Subcutaneous abdominal adipose tissue (tissue), 5 donors: ENCODE data around the gene DNAJC2.

Source experiments
- H3K27ac ChIP-seq: one replicate; pipeline ENCODE4 v1.7.0; 2013; ENCODE audit warnings: low read depth, mild to moderate bottlenecking, inconsistent platforms, low read length, moderate library complexity
- H3K27me3 ChIP-seq, 5 donors: one replicate each; pipeline ENCODE4 v1.7.0; 2013; ENCODE audit warnings: low read length in 5 of 5, inconsistent platforms in 1 of 5; ENCODE audit not compliant: control insufficient read depth in 5 of 5, insufficient read depth in 4 of 5
- H3K36me3 ChIP-seq, 5 donors: one replicate each; pipeline ENCODE4 v1.7.0; 2013; ENCODE audit warnings: low read length in 5 of 5; ENCODE audit not compliant: control insufficient read depth in 5 of 5, insufficient read depth in 5 of 5
- H3K4me1 ChIP-seq, 5 donors: one replicate each; pipeline ENCODE4 v1.7.0; 2013; ENCODE audit warnings: low read length in 5 of 5, mild to moderate bottlenecking in 3 of 5, moderate library complexity in 1 of 5; ENCODE audit not compliant: control insufficient read depth in 5 of 5, insufficient read depth in 5 of 5
- H3K4me3 ChIP-seq, 5 donors: one replicate each; pipeline ENCODE4 v1.7.0; 2013; ENCODE audit warnings: low read length in 5 of 5, low read depth in 1 of 5
- H3K9ac ChIP-seq, 5 donors: one replicate each; pipeline ENCODE4 v1.7.0; 2013; ENCODE audit warnings: low read length in 5 of 5, mild to moderate bottlenecking in 4 of 5, moderate library complexity in 3 of 5
- H3K9me3 ChIP-seq, 5 donors: one replicate each; pipeline ENCODE4 v1.7.0; 2013; ENCODE audit warnings: low read length in 5 of 5; ENCODE audit not compliant: control insufficient read depth in 5 of 5
- donor health status: healthy.
- donor health status: healthy.
- donor health status: healthy.
- donor health status: healthy.
- donor health status: healthy.

Gene DNAJC2, protein sequence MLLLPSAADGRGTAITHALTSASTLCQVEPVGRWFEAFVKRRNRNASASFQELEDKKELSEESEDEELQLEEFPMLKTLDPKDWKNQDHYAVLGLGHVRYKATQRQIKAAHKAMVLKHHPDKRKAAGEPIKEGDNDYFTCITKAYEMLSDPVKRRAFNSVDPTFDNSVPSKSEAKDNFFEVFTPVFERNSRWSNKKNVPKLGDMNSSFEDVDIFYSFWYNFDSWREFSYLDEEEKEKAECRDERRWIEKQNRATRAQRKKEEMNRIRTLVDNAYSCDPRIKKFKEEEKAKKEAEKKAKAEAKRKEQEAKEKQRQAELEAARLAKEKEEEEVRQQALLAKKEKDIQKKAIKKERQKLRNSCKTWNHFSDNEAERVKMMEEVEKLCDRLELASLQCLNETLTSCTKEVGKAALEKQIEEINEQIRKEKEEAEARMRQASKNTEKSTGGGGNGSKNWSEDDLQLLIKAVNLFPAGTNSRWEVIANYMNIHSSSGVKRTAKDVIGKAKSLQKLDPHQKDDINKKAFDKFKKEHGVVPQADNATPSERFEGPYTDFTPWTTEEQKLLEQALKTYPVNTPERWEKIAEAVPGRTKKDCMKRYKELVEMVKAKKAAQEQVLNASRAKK

DNA sequence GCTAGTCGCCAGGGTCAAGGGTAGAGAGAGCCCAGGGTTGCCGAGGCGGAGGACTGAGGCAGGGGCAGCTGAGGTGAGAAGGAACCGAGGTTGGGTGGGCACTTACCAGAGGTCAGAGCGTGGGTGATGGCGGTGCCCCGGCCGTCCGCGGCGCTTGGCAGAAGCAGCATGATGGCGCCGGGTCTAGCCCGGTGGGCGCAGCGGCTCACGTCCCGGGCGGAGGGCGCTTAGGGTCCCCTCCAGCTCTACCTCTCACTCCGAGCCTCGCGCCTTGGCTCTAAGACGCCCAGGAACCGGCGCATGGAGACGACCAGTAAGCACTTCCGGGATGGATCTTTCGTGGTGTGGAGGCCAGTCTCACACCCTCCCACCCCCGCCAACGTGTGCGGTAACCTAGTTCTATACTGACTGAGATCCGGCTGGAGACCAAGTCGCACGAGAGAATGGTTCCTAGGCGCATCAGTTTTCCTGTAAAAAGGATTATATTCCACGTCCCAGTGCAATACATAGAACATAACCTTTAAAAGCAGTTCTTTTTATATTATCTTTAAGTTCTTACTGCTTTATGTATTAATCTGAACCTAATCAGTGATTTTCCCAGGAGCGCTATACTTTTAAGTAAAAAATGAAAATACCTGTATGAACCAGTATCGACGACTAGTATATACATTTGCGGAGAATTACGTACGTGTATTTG is at the start of gene DNAJC2:
Gene DNAJC2 (minus strand): TSS at position 315 of the 697 bp plus-strand sequence. CDS start 145 bp downstream, at position 170.
- Histone ChIP-seq H3K9me3 (no peaks in the 10 kb centered on the region), H3K9ac (peak within 1 kb of the TSS; percentile 87 to 99 (median 94)), H3K4me3 (peak within 1 kb of the TSS; percentile 86 to 98 (median 95)), H3K27ac (peak within 1 kb of the TSS; percentile 76), H3K27me3 (no peaks in the 10 kb centered on the region), H3K4me1 (peaks cover 5 to 49% (median 38%) of the 10 kb centered on the region in 5 donors), H3K36me3 (peaks cover 14 to 22% (median 16%) of the 10 kb centered on the region in 5 donors)

GRCh38 chr7:103391976-103392375 is 47.4 kb upstream of the DNAJC2 start:
- Histone ChIP-seq H3K27ac (no peak overlapping the region), H3K36me3 (no peaks in the 10 kb centered on the region), H3K4me1 (no peaks in the 10 kb centered on the region), H3K27me3 (no peaks in the 10 kb centered on the region), H3K9ac (no peak overlapping the region), H3K4me3 (no peak overlapping the region), H3K9me3 (no peaks in the 10 kb centered on the region)

GRCh38 chr7:103391150-103391549 is 46.6 kb upstream of the DNAJC2 start:
- Histone ChIP-seq H3K4me3 (no peak overlapping the region), H3K27ac (no peak overlapping the region), H3K36me3 (no peaks in the 10 kb centered on the region), H3K9me3 (no peaks in the 10 kb centered on the region), H3K4me1 (no peaks in the 10 kb centered on the region), H3K9ac (no peak overlapping the region), H3K27me3 (no peaks in the 10 kb centered on the region)

GRCh38 chr7:103389263-103389662 is 44.7 kb upstream of the DNAJC2 start:
- H3K27me3 ChIP-seq = no peaks in the 10 kb centered on the region
- H3K27ac ChIP-seq = no peak overlapping the region

DNA sequence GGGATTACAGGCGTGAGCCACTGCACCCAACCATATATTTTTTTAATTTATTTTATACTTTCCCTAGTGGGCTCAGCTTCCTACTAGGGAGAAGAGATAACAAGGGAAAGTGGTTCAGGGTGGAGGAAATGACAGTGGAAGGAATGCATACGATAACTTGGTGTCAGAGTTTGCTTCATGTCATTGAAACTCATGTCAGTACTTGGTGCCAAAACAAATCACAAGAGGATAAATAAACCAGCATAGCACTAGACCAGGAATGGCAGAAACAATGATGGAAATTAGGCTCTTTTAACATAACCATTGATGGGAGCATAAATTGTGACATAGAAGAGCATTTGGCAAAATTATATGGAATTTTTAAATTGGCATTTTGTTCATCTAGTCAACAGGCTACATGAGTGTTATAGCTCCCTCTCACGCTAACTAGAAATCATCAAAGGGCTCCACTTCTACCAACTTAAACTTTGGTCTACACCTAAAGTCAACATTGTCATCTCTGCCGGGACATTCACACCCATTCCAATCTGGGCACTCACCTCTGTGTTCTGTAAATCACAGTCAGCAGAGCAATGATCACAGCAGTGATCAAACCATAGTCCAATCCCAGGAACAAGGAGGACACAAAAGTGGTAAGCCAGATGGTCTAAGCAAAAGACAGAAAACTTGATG is 44.0 kb upstream of the DNAJC2 start:
- no peaks in the 10 kb centered on the region for H3K36me3 ChIP-seq
- no peaks in the 10 kb centered on the region for H3K9me3 ChIP-seq
- H3K9ac ChIP-seq = no peak overlapping the region
- no peak overlapping the region for H3K27ac ChIP-seq
- no peaks in the 10 kb centered on the region for H3K27me3 ChIP-seq
- no peaks in the 10 kb centered on the region for H3K4me1 ChIP-seq
- H3K4me3 ChIP-seq = no peak overlapping the region

More at GRCh38 chr7:103389263-103389662, 44.7 kb upstream of the DNAJC2 start:
- H3K4me3 ChIP-seq = no peak overlapping the region
- H3K4me1 ChIP-seq = no peaks in the 10 kb centered on the region
- H3K9me3 ChIP-seq = no peaks in the 10 kb centered on the region
- no peaks in the 10 kb centered on the region for H3K36me3 ChIP-seq
- no peak overlapping the region for H3K9ac ChIP-seq

DNA sequence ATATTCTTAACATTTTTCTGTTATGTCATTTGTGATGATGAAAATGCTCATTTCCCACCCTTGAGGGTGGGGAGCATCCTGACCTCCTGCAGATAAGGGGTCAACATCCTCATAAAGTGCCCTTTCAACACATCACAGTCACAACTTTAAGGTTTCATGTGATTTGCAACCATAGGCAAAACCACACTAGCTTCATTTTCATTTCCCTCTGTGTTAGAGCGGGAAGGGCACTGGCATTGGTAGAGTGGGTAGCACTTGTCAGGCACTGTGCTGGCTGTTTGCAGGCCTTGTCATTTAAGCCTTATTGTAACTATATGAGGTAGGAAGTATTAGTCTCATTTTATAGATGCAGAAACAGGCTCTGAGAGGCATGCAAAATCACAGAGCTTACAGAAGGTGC is 42.7 kb upstream of the DNAJC2 start:
- H3K9ac ChIP-seq = no peak overlapping the region
- no peak overlapping the region for H3K4me3 ChIP-seq
- no peaks in the 10 kb centered on the region for H3K4me1 ChIP-seq
- no peaks in the 10 kb centered on the region for H3K36me3 ChIP-seq
- H3K27ac ChIP-seq = no peak overlapping the region
- no peaks in the 10 kb centered on the region for H3K9me3 ChIP-seq
- no peaks in the 10 kb centered on the region for H3K27me3 ChIP-seq

- no peak overlapping the region for H3K9ac ChIP-seq
- H3K27ac ChIP-seq = no peak overlapping the region
- no peak overlapping the region for H3K4me3 ChIP-seq
- H3K36me3 ChIP-seq = no peaks in the 10 kb centered on the region
- H3K4me1 ChIP-seq = no peaks in the 10 kb centered on the region
- H3K27me3 ChIP-seq = peaks cover 0 to 6% (median 0%) of the 10 kb centered on the region in 5 donors
- H3K9me3 ChIP-seq = no peaks in the 10 kb centered on the region
Measured at GRCh38 chr7:103382032-103382402, 37.5 kb upstream of the DNAJC2 start.

- peaks cover 0 to 6% (median 0%) of the 10 kb centered on the region in 5 donors for H3K27me3 ChIP-seq
- H3K4me3 ChIP-seq = no peak overlapping the region
- no peaks in the 10 kb centered on the region for H3K9me3 ChIP-seq
- no peak overlapping the region for H3K27ac ChIP-seq
- H3K36me3 ChIP-seq = no peaks in the 10 kb centered on the region
- no peaks in the 10 kb centered on the region for H3K4me1 ChIP-seq
- H3K9ac ChIP-seq = no peak overlapping the region
Measured at GRCh38 chr7:103381280-103382031, 36.9 kb upstream of the DNAJC2 start.

DNA sequence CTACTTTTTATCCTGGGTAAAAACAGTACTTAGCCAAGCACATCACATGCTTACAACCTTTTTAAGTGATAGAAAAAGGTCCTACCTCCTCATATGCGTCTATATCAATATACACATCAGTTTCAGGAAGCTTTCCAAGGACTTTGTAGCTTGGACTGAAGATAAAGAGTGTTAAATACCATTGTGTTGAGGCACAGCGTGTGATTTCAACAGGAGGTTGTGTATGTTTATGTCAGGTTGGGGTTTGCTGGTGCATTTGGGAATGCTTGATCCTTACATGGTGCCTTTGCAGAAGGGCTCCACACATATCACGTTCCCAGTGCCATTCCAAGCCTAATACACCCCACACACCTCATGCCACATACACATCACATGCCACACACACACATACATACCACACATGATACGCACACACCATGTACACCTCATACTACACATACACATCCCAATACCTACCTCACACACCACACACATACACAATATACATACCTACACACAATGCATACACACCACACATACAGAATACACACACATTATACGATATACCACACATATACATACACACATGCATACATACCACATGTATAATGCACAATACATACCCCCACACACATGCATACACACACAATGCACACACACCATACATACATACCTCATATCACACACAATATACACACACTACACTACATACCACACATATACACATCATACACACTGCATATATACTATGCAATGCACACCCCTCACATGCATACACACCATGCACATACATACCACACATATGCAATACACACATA is 36.0 kb upstream of the DNAJC2 start:
- H3K4me3 ChIP-seq = no peak overlapping the region
- no peak overlapping the region for H3K27ac ChIP-seq
- no peaks in the 10 kb centered on the region for H3K9me3 ChIP-seq
- no peaks in the 10 kb centered on the region for H3K4me1 ChIP-seq
- H3K9ac ChIP-seq = no peak overlapping the region
- H3K36me3 ChIP-seq = no peaks in the 10 kb centered on the region
- peaks cover 0 to 6% (median 0%) of the 10 kb centered on the region in 5 donors for H3K27me3 ChIP-seq
